ENCODE data around the gene PRSS33.

- TF ChIP-seq CTCF (IDR thresholded peaks at IDR 0.05; ENCODE audit: insufficient read depth, low read length, poor library complexity, severe bottlenecking) (no peak), EZH2phosphoT487 (conservative IDR thresholded peaks at IDR 0.05; ENCODE audit: low read length) (no peak)
These were observed 40.0 kb upstream of the PRSS33 start for GRCh38 chr16:2827374-2827791.

Data from SU-DHL-6 (cell line).